T-cell (primary cell): ENCODE measurements around the gene NUDT22. TPM values are rescaled to one million over a fixed set of nuclear protein-coding genes. Genes with fewer than 3 reads are reported as not detected.
"Not testable (repeated sequence)": the region's sequence is repeated elsewhere in the genome, so short reads cannot be mapped to it uniquely, and the experiment has no call there.

Experiments used
- ATAC-seq, 4 experiments: fragments of 200-7000 bp in 3 of 4; fragments of 150-1000 bp in 1 of 4; cut with Tn5 transposase; replicated peaks in 1 of 4; 1 replicate in 3 of 4; 2 replicates in 1 of 4; pipeline ENCODE4 v1.10.0; 2021; ENCODE audit warnings: moderate library complexity in 3 of 4, mild to moderate bottlenecking in 2 of 4, moderate number of reproducible peaks in 1 of 4
- CTCF ChIA-PET, 2 donors: fragments of 300-600 bp; sonication (Branson Sonifier 250); formaldehyde crosslinking; loops; one replicate each; lab custom pipeline; 2022; ENCODE audit warnings: antibody characterized with exemption in 2 of 2; lab: Charles Lee
- POLR2A ChIA-PET, 2 donors: fragments of 300-600 bp; sonication (Branson Sonifier 250); formaldehyde crosslinking; loops; one replicate each; lab custom pipeline; 2022; ENCODE audit warnings: antibody characterized with exemption in 2 of 2; lab: Charles Lee
- DNase-seq, 35 experiments: peaks; one replicate each; pipeline versions ENCODE4 v3.0.0 to v3.0.0-alpha.2; 2013 to 2023
- H3K27ac ChIP-seq: one replicate; pipeline ENCODE4 v1.5.1; 2013; ENCODE audit warnings: low read length
- H3K27me3 ChIP-seq, 2 experiments: replicated peaks in 1 of 2; 1 replicate in 1 of 2; 2 replicates in 1 of 2; pipeline versions ENCODE4 v1.6.1 to v1.7.0; 2013; ENCODE audit warnings: low read length in 1 of 2, mixed read lengths in 1 of 2; ENCODE audit not compliant: control insufficient read depth in 2 of 2, insufficient read depth in 2 of 2; ENCODE audit errors: extremely low read depth in 1 of 2
- H3K36me3 ChIP-seq, 2 donors: 1 replicate in 1 of 2; 2 replicates in 1 of 2; pipeline versions ENCODE4 v1.6.1 to v1.7.0; 2013; ENCODE audit warnings: low read length in 1 of 2; ENCODE audit not compliant: control insufficient read depth in 2 of 2, insufficient read depth in 1 of 2; ENCODE audit errors: extremely low read depth in 1 of 2
- H3K4me1 ChIP-seq, 2 experiments: 1 replicate in 1 of 2; 2 replicates in 1 of 2; pipeline versions ENCODE4 v1.6.1 to v1.7.0; 2013; ENCODE audit warnings: low read length in 2 of 2, mixed read lengths in 1 of 2; ENCODE audit not compliant: insufficient read depth in 2 of 2, control insufficient read depth in 1 of 2; ENCODE audit errors: extremely low read depth in 1 of 2
- H3K4me3 ChIP-seq, 2 donors: 1 replicate in 1 of 2; 2 replicates in 1 of 2; pipeline versions ENCODE4 v1.5.1 to v1.7.0; 2013; ENCODE audit warnings: mild to moderate bottlenecking in 2 of 2, low read length in 1 of 2, moderate library complexity in 1 of 2; ENCODE audit not compliant: control insufficient read depth in 1 of 2; ENCODE audit errors: extremely low read depth in 1 of 2
- H3K9me3 ChIP-seq: 2 replicates; pipeline ENCODE4 v1.7.0; 2013
- H3K27ac Mint-ChIP-seq, 2 donors: one replicate each; pipeline ENCODE4 v1.8.0; 2020 to 2021; ENCODE audit warnings: mild to moderate bottlenecking in 2 of 2, mixed read lengths in 2 of 2
- H3K27me3 Mint-ChIP-seq, 2 donors: one replicate each; pipeline ENCODE4 v1.8.0; 2021 to 2022; ENCODE audit warnings: mixed read lengths in 2 of 2
- H3K36me3 Mint-ChIP-seq: one replicate; pipeline ENCODE4 v1.8.0; 2021; ENCODE audit warnings: mixed read lengths
- H3K4me1 Mint-ChIP-seq, 3 donors: one replicate each; pipeline ENCODE4 v1.8.0; 2020 to 2022; ENCODE audit warnings: mixed read lengths in 3 of 3, mild to moderate bottlenecking in 1 of 3
- H3K4me3 Mint-ChIP-seq, 3 donors: one replicate each; pipeline ENCODE4 v1.8.0; 2020 to 2022; ENCODE audit warnings: mild to moderate bottlenecking in 3 of 3, mixed read lengths in 3 of 3, moderate library complexity in 3 of 3
- H3K9me3 Mint-ChIP-seq, 3 donors: one replicate each; pipeline ENCODE4 v1.8.0; 2020 to 2022; ENCODE audit warnings: mixed read lengths in 3 of 3
- whole genome bisulfite sequencing: methylation state at CpG from one replicate; pipeline ENCODE4 v1.1.5; 2013; ENCODE audit warnings: missing lambda C conversion rate; ENCODE audit not compliant: insufficient coverage; 5-methylcytosine and 5-hydroxymethylcytosine counted together
- total RNA-seq, 35 experiments: library from RNA in 6 of 35; stranded (reverse) in 6 of 35; fragments of 120-200 nt in 1 of 35; gene quantifications; one replicate each; pipeline versions ENCODE4 v1.2.1 to v1.2.4 and lab custom pipeline; 2013 to 2026

The NUDT22 gene
- total RNA-seq, 5 donors from 2014 or later (not counting 1 experiment from before 2014, with no cell fraction given): 49.7 to 108 (median 97.5) TPM

DNA sequence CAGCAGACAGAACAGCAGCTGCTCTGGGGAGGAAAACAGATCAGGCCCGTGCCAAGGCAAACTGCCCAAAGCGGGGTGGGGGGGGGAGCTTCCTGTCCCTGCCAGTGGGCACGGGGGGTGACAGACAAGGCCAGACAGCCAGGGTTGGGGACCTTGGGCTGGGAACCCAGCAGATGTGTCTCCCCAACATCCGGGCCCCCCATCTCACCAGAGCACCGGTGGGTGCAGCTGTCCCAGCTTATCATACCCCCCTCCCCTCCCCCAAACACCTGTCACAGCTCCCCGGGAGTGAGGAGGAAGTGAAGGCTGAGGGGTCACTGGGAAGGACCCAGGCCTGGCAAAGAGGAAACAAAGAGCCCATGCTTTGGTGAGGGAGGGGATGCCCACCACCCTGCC is 19.3 kb downstream of the NUDT22 start:
- Mint-ChIP-seq H3K27me3 (no peaks in the 10 kb centered on the region), H3K9me3 (no peaks in the 10 kb centered on the region), H3K27ac (peak overlapping the region; percentile 87 to 88), H3K4me1 (peaks cover 36 to 46% (median 41%) of the 10 kb centered on the region in 3 donors), H3K4me3 (peak overlapping the region; percentile 80 to 90 (median 89)), H3K36me3 (no peaks in the 10 kb centered on the region)
- WGBS: 10% methylated on average over 2 of the region's 6 CpGs
- peak overlapping the region; percentile 64 to 76 for H3K4me3 ChIP-seq
- DNase-seq (peak in 18 of 35 experiments; percentile 18 to 63 (median 36)), ATAC-seq (no peak)
- H3K4me1 ChIP-seq: peaks cover 12 to 57% of the 10 kb centered on the region in 2 experiments
- ChIA-PET POLR2A (interaction anchor here in 1 of 2 donors (0.7 kb wide), 1 partner anchor 18 kb away, joined by 11 read pairs; no protein-coding TSS in a partner anchor), CTCF (interaction anchor here in 1 of 2 donors (0.6 to 1.1 kb wide), 4 partner anchors 19 to 72 kb away, joined by 3 to 4 read pairs (median 3); partner anchors contain the start of gene PRDX5)
- peak overlapping the region; percentile 43 for H3K27ac ChIP-seq
- H3K36me3 ChIP-seq: peaks cover 6 to 10% of the 10 kb centered on the region in 2 donors
- H3K27me3 ChIP-seq: peaks cover 0 to under 1% of the 10 kb centered on the region in 2 experiments
- no peaks in the 10 kb centered on the region for H3K9me3 ChIP-seq

DNA sequence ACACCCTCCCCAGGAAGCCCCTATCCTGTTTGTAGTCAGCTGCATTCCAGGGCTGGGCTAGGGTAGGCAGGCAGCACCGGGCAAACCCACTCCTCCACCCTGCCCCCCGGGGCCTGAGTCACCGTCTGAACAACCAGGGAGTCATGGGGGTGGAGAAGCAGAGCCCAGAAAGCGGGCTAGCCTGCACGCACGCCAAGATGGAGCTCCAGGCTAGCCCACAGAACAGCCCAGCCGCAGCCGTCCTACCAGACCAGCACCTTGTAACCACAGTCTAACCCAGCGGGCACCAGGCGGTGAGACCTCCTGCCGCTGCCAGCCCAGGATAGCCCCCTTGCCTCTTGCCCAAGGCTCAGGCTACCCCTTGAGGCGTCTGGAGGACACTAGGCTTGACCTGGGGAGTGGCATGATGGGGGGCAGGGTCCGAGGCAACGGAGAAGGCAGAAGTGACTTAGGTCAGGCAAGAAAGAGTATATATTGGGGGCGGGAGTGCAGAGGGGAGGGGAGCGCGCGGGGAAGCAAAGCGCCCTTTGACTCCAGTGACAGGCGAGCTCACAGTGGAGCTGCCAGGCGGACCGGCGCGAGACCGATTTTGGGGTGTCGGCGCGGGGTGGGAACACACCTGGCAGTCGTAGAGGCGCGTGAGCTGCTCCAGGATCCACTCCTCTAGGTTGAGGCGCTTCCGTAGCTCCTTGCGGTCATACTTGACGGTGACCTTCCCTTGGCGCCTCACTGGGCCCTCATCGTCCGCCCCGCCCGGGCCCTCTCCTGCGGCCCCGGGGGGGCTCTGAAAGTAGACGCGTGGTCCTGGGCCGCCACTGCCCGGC is 19.9 kb downstream of the NUDT22 start:
- peaks cover 0 to 7% of the 10 kb centered on the region in 2 experiments for H3K27me3 ChIP-seq
- peak overlapping the region; percentile 87 to 88 for H3K27ac Mint-ChIP-seq
- peak overlapping the region; percentile 43 for H3K27ac ChIP-seq
- peaks cover 6 to 10% of the 10 kb centered on the region in 2 donors for H3K36me3 ChIP-seq
- under 1% methylated on average over 41 of the region's 46 CpGs for WGBS
- no peaks in the 10 kb centered on the region for H3K9me3 ChIP-seq
- H3K4me3 Mint-ChIP-seq: peak overlapping the region; percentile 80 to 90 (median 89)
- DNase-seq (peak in 18 of 35 experiments; percentile 25 to 77 (median 38)), ATAC-seq (no peak)
- CTCF ChIA-PET: interaction anchor here (0.6 to 1.1 kb wide), 5 partner anchors 41 to 72 kb away, joined by 3 to 5 read pairs (median 3); partner anchors contain the start of genes PRDX5 (in 1 of the 2) and STIP1 (in 1 of the 2)
- no peaks in the 10 kb centered on the region for H3K36me3 Mint-ChIP-seq
- H3K9me3 Mint-ChIP-seq: no peaks in the 10 kb centered on the region
- peaks cover 36 to 45% (median 38%) of the 10 kb centered on the region in 3 donors for H3K4me1 Mint-ChIP-seq
- POLR2A ChIA-PET: no interaction called here
- H3K27me3 Mint-ChIP-seq: no peaks in the 10 kb centered on the region
- peaks cover 14 to 60% of the 10 kb centered on the region in 2 experiments for H3K4me1 ChIP-seq
- H3K4me3 ChIP-seq: peak overlapping the region; percentile 64 to 76

DNA sequence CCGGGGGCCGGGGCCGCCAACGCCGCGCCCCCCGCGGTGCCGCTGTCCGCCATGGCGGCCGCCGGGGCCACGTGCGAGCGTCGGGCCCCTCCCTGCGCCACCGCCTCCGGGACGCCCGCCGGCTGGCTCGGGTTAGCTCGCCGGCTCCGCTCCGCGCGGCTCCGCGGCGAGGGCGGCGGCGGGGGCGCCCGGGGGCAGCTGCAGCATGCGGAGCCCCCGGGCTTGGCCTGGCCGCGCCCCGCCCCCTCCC is 20.5 kb downstream of the NUDT22 start:
- Histone ChIP-seq H3K4me1 (peaks cover 14 to 63% of the 10 kb centered on the region in 2 experiments), H3K36me3 (peaks cover 6 to 10% of the 10 kb centered on the region in 2 donors)
- ATAC-seq: peak; percentile 13 to 34 (median 17)
- H3K9me3 ChIP-seq, H3K27me3 Mint-ChIP-seq, H3K9me3 Mint-ChIP-seq, DNase-seq, H3K36me3 Mint-ChIP-seq, H3K27me3 ChIP-seq, POLR2A ChIA-PET, H3K27ac ChIP-seq, CTCF ChIA-PET, H3K4me3 ChIP-seq: not testable (repeated sequence)
- H3K4me1 Mint-ChIP-seq: peaks cover 35 to 46% (median 36%) of the 10 kb centered on the region in 3 donors
- under 1% methylated on average over 34 of the region's 43 CpGs for WGBS
- peak overlapping the region; percentile 76 to 89 (median 83) for H3K4me3 Mint-ChIP-seq
- peak overlapping the region in 1 of 2 donors; percentile 66 for H3K27ac Mint-ChIP-seq

DNA sequence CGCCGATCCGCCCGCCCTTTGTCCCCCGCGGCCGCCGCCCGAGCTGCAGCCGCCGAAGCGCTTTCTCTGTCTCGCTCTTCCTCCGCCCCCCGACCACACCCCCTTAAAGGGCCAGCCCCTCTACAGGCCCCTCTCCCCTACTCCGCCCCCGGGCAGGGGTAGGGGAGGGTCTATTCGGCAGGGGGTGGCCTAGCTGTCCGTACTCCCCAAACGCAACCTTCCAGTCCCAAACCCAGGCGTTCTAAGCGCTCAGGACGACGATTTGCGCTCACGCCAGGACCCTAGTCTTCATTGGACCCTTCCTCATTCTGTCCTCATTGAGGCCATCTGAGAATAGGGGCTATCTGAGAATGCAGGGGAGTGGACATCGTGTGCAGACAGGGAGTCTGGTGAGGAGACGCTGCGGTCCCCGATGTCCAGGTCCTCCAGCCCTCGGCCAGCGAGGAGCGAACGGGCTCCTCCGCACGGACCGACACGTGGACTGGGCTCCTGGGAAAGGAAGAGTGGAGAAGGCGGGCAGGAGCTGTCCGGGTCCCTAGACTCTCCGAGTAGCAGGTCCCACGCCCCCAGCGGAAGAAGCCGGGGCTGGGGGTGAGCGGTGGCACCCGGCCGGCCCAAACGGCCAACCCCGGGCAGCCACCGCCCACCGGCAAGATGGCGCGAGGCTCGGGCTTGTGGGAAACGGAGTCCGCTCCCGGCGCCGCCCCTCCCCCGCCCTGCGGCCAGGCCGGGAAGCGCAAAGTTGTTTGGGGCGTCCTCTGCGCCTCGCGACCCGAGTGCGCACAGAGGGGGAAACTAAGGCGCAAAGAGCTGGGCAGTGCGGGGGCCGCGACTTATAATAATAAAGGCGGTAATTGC is 21.0 kb downstream of the NUDT22 start, which contains the start of gene PPP1R14B:
PPP1R14B (minus strand) TSS at position 73 of the 858 bp plus-strand sequence. CDS start 270 bp downstream, outside the sequence.
- no peaks in the 10 kb centered on the region for H3K36me3 Mint-ChIP-seq
- Histone ChIP-seq H3K27me3 (peaks cover 0 to 13% of the 10 kb centered on the region in 2 experiments), H3K4me3 (peak within 1 kb of the TSS; percentile 77 to 95), H3K9me3 (no peaks in the 10 kb centered on the region), H3K36me3 (peaks cover 6 to 10% of the 10 kb centered on the region in 2 donors), H3K4me1 (peaks cover 17 to 63% of the 10 kb centered on the region in 2 experiments), H3K27ac (peak within 1 kb of the TSS; percentile 57)
- POLR2A ChIA-PET: no interaction called here
- DNase-seq (peak; percentile 42 to 82 (median 72)), ATAC-seq (peak; percentile 69 to 72 (median 70))
- peaks cover 36 to 50% (median 40%) of the 10 kb centered on the region in 3 donors for H3K4me1 Mint-ChIP-seq
- under 1% methylated on average over 44 of the region's 74 CpGs for whole genome bisulfite sequencing
- CTCF ChIA-PET: no interaction called here
- peak within 1 kb of the TSS; percentile 87 to 88 for H3K27ac Mint-ChIP-seq
- H3K4me3 Mint-ChIP-seq: peak within 1 kb of the TSS; percentile 80 to 90 (median 89)
- H3K9me3 Mint-ChIP-seq: no peaks in the 10 kb centered on the region
- no peaks in the 10 kb centered on the region for H3K27me3 Mint-ChIP-seq

DNA sequence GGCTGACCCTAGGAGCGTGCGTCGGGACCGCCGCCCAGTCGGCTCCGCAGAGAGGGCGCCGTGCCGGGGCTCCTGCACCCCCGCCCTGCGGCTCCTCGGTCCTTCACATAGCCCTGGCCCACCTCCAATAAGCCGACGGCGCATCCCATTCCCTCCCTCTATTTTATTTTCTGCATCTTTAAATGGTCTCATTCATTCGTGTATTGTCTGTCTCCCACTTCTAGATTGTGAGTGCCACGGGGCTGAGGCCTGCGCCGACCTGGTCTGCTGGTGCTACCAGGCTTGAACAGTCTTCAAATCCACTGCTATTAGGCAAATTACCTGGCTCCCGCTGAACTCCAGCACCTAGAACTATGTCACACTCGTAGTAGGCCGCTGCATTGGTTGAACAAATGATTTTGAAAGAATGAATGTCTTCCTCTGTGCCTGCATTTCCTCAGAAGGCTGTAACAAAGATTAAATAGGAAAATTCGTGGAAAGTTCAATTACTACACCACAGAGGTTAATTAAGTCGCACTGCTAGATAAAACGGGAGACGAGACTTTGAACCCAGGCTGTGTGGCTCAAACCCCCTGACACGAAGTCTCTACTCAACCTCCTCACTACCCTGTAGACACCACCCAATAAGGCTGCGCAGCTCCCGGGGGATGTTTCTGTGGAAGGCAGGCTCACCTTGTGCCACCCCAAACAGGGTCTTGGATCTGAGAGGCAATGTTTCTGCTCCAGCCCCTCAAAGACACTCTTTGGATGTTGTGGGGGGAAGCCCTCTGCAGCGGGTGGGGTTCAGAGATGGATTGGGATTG is 21.9 kb downstream of the NUDT22 start:
- 76% methylated on average over 27 of the region's 31 CpGs for WGBS
- no peak overlapping the region for H3K4me3 ChIP-seq
- H3K4me3 Mint-ChIP-seq: peak overlapping the region; percentile 65 to 89 (median 76)

More for the DNA sequence above, 21.9 kb downstream of the NUDT22 start:
- Mint-ChIP-seq H3K36me3 (no peaks in the 10 kb centered on the region), H3K4me1 (peaks cover 32 to 45% (median 35%) of the 10 kb centered on the region in 3 donors), H3K27me3 (no peaks in the 10 kb centered on the region), H3K27ac (peak overlapping the region in 1 of 2 donors; percentile 34), H3K9me3 (no peaks in the 10 kb centered on the region)
- no peaks in the 10 kb centered on the region for H3K9me3 ChIP-seq
- CTCF ChIA-PET: no interaction called here
- H3K27ac ChIP-seq: no peak overlapping the region
- H3K27me3 ChIP-seq: peaks cover 0 to 17% of the 10 kb centered on the region in 2 experiments
- H3K4me1 ChIP-seq: peaks cover 13 to 63% of the 10 kb centered on the region in 2 experiments
- peaks cover 6 to 10% of the 10 kb centered on the region in 2 donors for H3K36me3 ChIP-seq
- no peak for DNase-seq
- POLR2A ChIA-PET: no interaction called here
- ATAC-seq: no peak
